HUDEP-2 (cell line): ENCODE results near the gene NXPH4.
A peak's percentile ranks its signal among the peaks of the same experiment; 100 is the strongest.

Source experiments
- DNase-seq, 76 experiments: peaks; one replicate each; lab custom pipeline; 2025; ENCODE audit not compliant: unreplicated experiment in 76 of 76; lab: John Stamatoyannopoulos, UW

NXPH4 gene

GRCh38 chr12:57262126-57262822 lies 45.7 kb downstream of the NXPH4 start:
- no peak for DNase-seq

GRCh38 chr12:57263096-57263495 lies 46.5 kb downstream of the NXPH4 start:
- DNase-seq: no peak

- no peak for DNase-seq
Observed at GRCh38 chr12:57266681-57267080, 50.1 kb downstream of the NXPH4 start.

- DNase-seq: no peak
Observed at GRCh38 chr12:57268264-57268663, 51.7 kb downstream of the NXPH4 start.

GRCh38 chr12:57270966-57271470 lies 54.4 kb downstream of the NXPH4 start:
- peak in 2 of 76 experiments; percentile 4 to 8 for DNase-seq

- DNase-seq: no peak
Observed at GRCh38 chr12:57272337-57273151, 56.0 kb downstream of the NXPH4 start.

- DNase-seq: no peak
Observed at GRCh38 chr12:57273516-57273915, 56.9 kb downstream of the NXPH4 start.
